GM12878 (cell line): ENCODE data around the gene GRIK2. TPM values are rescaled to one million over a fixed set of nuclear protein-coding genes. Genes with fewer than 3 reads are reported as not detected.

Experiments
- ATAC-seq: fragments of 200-7000 bp; cut with Tn5 transposase; 3 replicates; pipeline ENCODE4 v1.9.1; 2020; ENCODE audit warnings: mild to moderate bottlenecking, moderate library complexity
- BruUV-seq: library from RNA; stranded (reverse); fragments of 400-500 nt; replicated peaks from 2 replicates; lab custom pipeline; 2021; lab: Mats Ljungman, UMichigan
- CTCF ChIA-PET: fragments of 300-600 bp; sonication (Branson Sonifier 250); formaldehyde crosslinking; extraction: SDS; loops from one replicate; lab custom pipeline; 2021; ENCODE audit warnings: inconsistent platforms; lab: Yijun Ruan, JAX
- POLR2A ChIA-PET: fragments of 350-600 bp; formaldehyde crosslinking; extraction: SDS; loops from one replicate; lab custom pipeline; 2021; ENCODE audit warnings: inconsistent platforms; lab: Charles Lee
- RAD21 ChIA-PET: fragments of 300-600 bp; sonication (Branson Sonifier 250); formaldehyde crosslinking; loops from one replicate; lab custom pipeline; 2023; ENCODE audit warnings: antibody characterized with exemption; ENCODE audit not compliant: unreplicated experiment; lab: Charles Lee
- SMC1A ChIA-PET: fragments of 300-600 bp; sonication (Branson Sonifier 250); formaldehyde crosslinking; loops from one replicate; lab custom pipeline; 2023; ENCODE audit not compliant: unreplicated experiment, uncharacterized antibody; lab: Charles Lee
- DNase-seq: peaks from one replicate; pipeline ENCODE4 v3.0.0-alpha.2; 2011; ENCODE audit warnings: low read depth, low spot score
- FAIRE-seq: peaks from 3 replicates; lab custom pipeline; 2011; peaks lifted over from hg19 to GRCh38; lab: Jason Lieb, UNC
- H2AFZ ChIP-seq: 2 replicates; pipeline ENCODE4 v1.6.0; 2011; ENCODE audit warnings: low read depth, low read length, control low read depth; ENCODE audit not compliant: control insufficient read depth
- H3K27ac ChIP-seq: 2 replicates; pipeline ENCODE4 v1.5.1; 2011; ENCODE audit warnings: control low read depth; ENCODE audit not compliant: control insufficient read depth, insufficient read depth
- H3K27me3 ChIP-seq, 2 experiments: replicated peaks in 1 of 2; 2 replicates each; pipeline versions ENCODE4 v1.6.0 to v1.6.1; 2011; ENCODE audit warnings: low read length in 1 of 2; ENCODE audit not compliant: control insufficient read depth in 2 of 2, insufficient read depth in 2 of 2
- H3K36me3 ChIP-seq, 2 experiments: 2 replicates each; pipeline ENCODE4 v1.5.1; 2011; ENCODE audit warnings: low read length in 1 of 2; ENCODE audit not compliant: control insufficient read depth in 2 of 2, insufficient read depth in 2 of 2
- H3K4me1 ChIP-seq: 2 replicates; pipeline ENCODE4 v1.6.1; 2011; ENCODE audit warnings: mild to moderate bottlenecking, low read length, moderate library complexity, mixed read lengths; ENCODE audit not compliant: control insufficient read depth, insufficient read depth
- H3K4me2 ChIP-seq: 2 replicates; pipeline ENCODE4 v1.6.0; 2011; ENCODE audit warnings: control low read depth; ENCODE audit not compliant: control insufficient read depth, insufficient read depth
- H3K4me3 ChIP-seq: fragments of 200-600 bp; sonication (generic); 2 replicates; pipeline ENCODE4 v1.5.1; 2016
- H3K79me2 ChIP-seq: 2 replicates; pipeline ENCODE4 v1.6.0; 2011; ENCODE audit warnings: low read length; ENCODE audit not compliant: control insufficient read depth, insufficient read depth
- H3K9ac ChIP-seq: 2 replicates; pipeline ENCODE4 v1.8.0; 2011; ENCODE audit warnings: low read length, control low read depth, mixed read lengths; ENCODE audit not compliant: control insufficient read depth, insufficient read depth
- H3K9me3 ChIP-seq: replicated peaks from 3 replicates; pipeline ENCODE4 v1.5.1; 2011; ENCODE audit warnings: mild to moderate bottlenecking, low read length; ENCODE audit not compliant: control insufficient read depth, insufficient read depth
- H4K20me1 ChIP-seq: 2 replicates; pipeline ENCODE4 v1.6.0; 2011; ENCODE audit not compliant: control insufficient read depth, insufficient read depth
- BMI1 ChIP-seq: fragments of 450-650 bp; IDR thresholded peaks from 2 replicates; pipeline ENCODE4 v1.6.1; 2016; ENCODE audit warnings: mild to moderate bottlenecking, moderate library complexity, borderline replicate concordance
- ESRRA ChIP-seq: IDR thresholded peaks from 2 replicates; pipeline ENCODE4 v1.6.1; 2012; ENCODE audit warnings: mild to moderate bottlenecking, low read length, improper control_type of control experiment
- GATAD2B ChIP-seq: fragments of 450-650 bp; conservative IDR thresholded peaks from 2 replicates; pipeline ENCODE4 v1.6.1; 2017; ENCODE audit warnings: low read depth, mild to moderate bottlenecking, moderate library complexity
- IKZF1 ChIP-seq: fragments of 450-650 bp; conservative IDR thresholded peaks from 2 replicates; pipeline ENCODE4 v1.6.1; 2017; ENCODE audit warnings: antibody characterized with exemption, mild to moderate bottlenecking
- PAX8 ChIP-seq: fragments of 450-650 bp; IDR thresholded peaks from 2 replicates; pipeline ENCODE4 v1.6.1; 2017; ENCODE audit warnings: mild to moderate bottlenecking, moderate library complexity
- RCOR1 ChIP-seq: conservative IDR thresholded peaks from 2 replicates; pipeline ENCODE4 v1.6.1; 2012; ENCODE audit warnings: low read depth, low read length, improper control_type of control experiment
- SIX5 ChIP-seq: IDR thresholded peaks from 2 replicates; pipeline ENCODE4 v1.6.1; 2011; ENCODE audit warnings: mild to moderate bottlenecking, low read depth, low read length, moderate library complexity; ENCODE audit not compliant: severe bottlenecking
- SP1 ChIP-seq: IDR thresholded peaks from one replicate; pipeline ENCODE4 v1.6.1; 2011; ENCODE audit warnings: low read depth, low read length
- SPI1 ChIP-seq: IDR thresholded peaks from 2 replicates; pipeline ENCODE4 v1.6.1; 2011; ENCODE audit warnings: low read depth, mild to moderate bottlenecking, low read length, moderate library complexity, borderline replicate concordance; ENCODE audit not compliant: insufficient read depth
- SUPT20H ChIP-seq: IDR thresholded peaks from 2 replicates; pipeline ENCODE4 v1.6.1; 2011; ENCODE audit warnings: low read depth, mild to moderate bottlenecking, low read length, moderate library complexity, borderline replicate concordance; ENCODE audit not compliant: control insufficient read depth
- TAF1 ChIP-seq: IDR thresholded peaks from 2 replicates; pipeline ENCODE4 v1.6.1; 2011; ENCODE audit warnings: mild to moderate bottlenecking, low read depth, low read length, borderline replicate concordance
- TARDBP ChIP-seq: IDR thresholded peaks from 2 replicates; pipeline ENCODE4 v1.6.1; 2016; ENCODE audit warnings: borderline replicate concordance
- YBX1 ChIP-seq: fragments of 450-650 bp; IDR thresholded peaks from 2 replicates; pipeline ENCODE4 v1.6.1; 2016; ENCODE audit warnings: antibody characterized with exemption
- ZNF24 ChIP-seq: fragments of 450-650 bp; IDR thresholded peaks from 2 replicates; pipeline ENCODE4 v1.6.1; 2017; ENCODE audit warnings: antibody characterized with exemption, mild to moderate bottlenecking
- WGBS: methylation state at CpG from one replicate; pipeline ENCODE4 v1.1.6; 2016; ENCODE audit warnings: low lambda C conversion rate; ENCODE audit not compliant: insufficient replicate concordance, insufficient coverage; ENCODE audit errors: missing lambda C conversion rate; 5-methylcytosine and 5-hydroxymethylcytosine counted together
- in situ Hi-C: fragments of 300-500 bp; cut with MboI; formaldehyde crosslinking; loops from 9 replicates; pipeline ENCODE4 v1.14.3; 2018; ENCODE audit warnings: mixed read lengths
- intact Hi-C: fragments of 100-400 bp; cut with micrococcal nuclease; formaldehyde crosslinking; loops from one replicate; pipeline ENCODE4 v1.14.2; 2022; ENCODE audit not compliant: unreplicated experiment
- polyA plus RNA-seq, 11 experiments: library from polyadenylated mRNA; depleted of rRNA in 4 of 11; unstranded in 6 of 11; stranded (reverse) in 5 of 11; fragments of >200 nt; fragmentation: Nextera tagmentation in 4 of 11; fragmentation: Illumina TruSeq in 1 of 11; extraction: Ambion mirVana in 4 of 11; extraction: Trizol in 1 of 11; gene quantifications; 1 replicate in 1 of 11; 2 replicates in 10 of 11; pipeline versions ENCODE4 v1.2.1 to v1.2.3, GENCODE V29; 2011 to 2016; ENCODE audit warnings: inconsistent platforms in 2 of 11, missing spikeins in 2 of 11, low read depth in 1 of 11
- total RNA-seq, 4 experiments: library from RNA; depleted of rRNA in 3 of 4; stranded (reverse); fragments of >200 nt in 3 of 4; fragmentation: Illumina TruSeq in 1 of 4; extraction: Trizol in 1 of 4; gene quantifications; 2 replicates each; pipeline versions ENCODE4 v1.2.1 to v1.2.3, GENCODE V29; 2013 to 2021
- TF ChIP-seq, protein P1 (sequence below): IDR thresholded peaks from 2 replicates; pipeline ENCODE4 v1.6.1; 2011; ENCODE audit warnings: mild to moderate bottlenecking, low read depth, low read length, moderate library complexity; ENCODE audit not compliant: insufficient replicate concordance
- TF ChIP-seq, protein P2 (sequence below): IDR thresholded peaks from 2 replicates; pipeline ENCODE4 v1.6.1; 2011; ENCODE audit warnings: borderline replicate concordance, low read depth, mild to moderate bottlenecking, moderate library complexity, low read length; ENCODE audit not compliant: insufficient read depth, poor library complexity, severe bottlenecking
- TF ChIP-seq, protein P3 (sequence below): fragments of 450-650 bp; IDR thresholded peaks from 2 replicates; pipeline ENCODE4 v1.6.1; 2017; ENCODE audit warnings: mild to moderate bottlenecking, low read depth, inconsistent platforms; ENCODE audit not compliant: poor library complexity, severe bottlenecking

Gene GRIK2
- total and polyA plus RNA-seq, 10 of the 15 experiments (the other 5 are each of a cell fraction or from before 2014, with no cell fraction given), result not detected

DNA sequence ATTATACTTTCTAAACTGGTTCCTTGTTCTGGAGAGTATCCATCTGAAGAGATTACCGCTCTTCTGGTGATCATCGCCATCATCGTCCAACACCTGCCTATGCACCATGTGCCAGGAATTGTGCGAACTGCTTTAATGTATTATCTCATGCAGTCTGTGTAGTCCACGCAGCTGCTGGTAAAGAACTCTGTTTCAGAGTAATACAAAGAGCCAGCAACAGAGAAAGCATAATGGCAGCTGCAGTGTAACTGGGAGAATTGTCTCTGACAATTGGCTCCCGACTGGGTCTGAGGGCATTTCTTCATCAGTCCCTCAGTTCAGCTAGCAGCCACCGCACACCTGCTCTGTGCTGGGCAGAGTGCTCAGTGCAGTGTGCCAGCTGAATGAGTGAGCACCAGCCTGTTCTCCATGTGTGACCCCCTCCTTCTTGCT lies 383.4 kb downstream of the GRIK2 start:
- Histone ChIP-seq H3K36me3 (no peaks in the 10 kb centered on the region), H3K4me2 (no peak overlapping the region), H3K9ac (no peak overlapping the region), H3K79me2 (no peaks in the 10 kb centered on the region), H2AFZ (no peak overlapping the region), H3K27me3 (no peaks in the 10 kb centered on the region), H3K9me3 (no peaks in the 10 kb centered on the region), H3K27ac (no peak overlapping the region), H3K4me1 (no peaks in the 10 kb centered on the region), H4K20me1 (no peaks in the 10 kb centered on the region), H3K4me3 (no peak overlapping the region)
- FAIRE-seq, result no peak
- ChIA-PET RAD21 (no interaction called here), POLR2A (no interaction called here), CTCF (no interaction called here), SMC1A (no interaction called here)
- DNase-seq, result no peak
- 47% methylated on average over 7 of the region's 7 CpGs for WGBS
- BruUV-seq, result no TSS peak
- no peak for ATAC-seq
- in situ Hi-C loops, result no loop called here
- intact Hi-C loops, result no loop called here
- TF ChIP-seq RCOR1, result no peak
- no peak for TF ChIP-seq PAX8
- no peak for TF ChIP-seq SIX5
- TF ChIP-seq, protein P1, sequence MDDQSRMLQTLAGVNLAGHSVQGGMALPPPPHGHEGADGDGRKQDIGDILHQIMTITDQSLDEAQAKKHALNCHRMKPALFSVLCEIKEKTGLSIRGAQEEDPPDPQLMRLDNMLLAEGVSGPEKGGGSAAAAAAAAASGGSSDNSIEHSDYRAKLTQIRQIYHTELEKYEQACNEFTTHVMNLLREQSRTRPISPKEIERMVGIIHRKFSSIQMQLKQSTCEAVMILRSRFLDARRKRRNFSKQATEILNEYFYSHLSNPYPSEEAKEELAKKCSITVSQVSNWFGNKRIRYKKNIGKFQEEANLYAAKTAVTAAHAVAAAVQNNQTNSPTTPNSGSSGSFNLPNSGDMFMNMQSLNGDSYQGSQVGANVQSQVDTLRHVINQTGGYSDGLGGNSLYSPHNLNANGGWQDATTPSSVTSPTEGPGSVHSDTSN, result no peak
- TF ChIP-seq, protein P2, sequence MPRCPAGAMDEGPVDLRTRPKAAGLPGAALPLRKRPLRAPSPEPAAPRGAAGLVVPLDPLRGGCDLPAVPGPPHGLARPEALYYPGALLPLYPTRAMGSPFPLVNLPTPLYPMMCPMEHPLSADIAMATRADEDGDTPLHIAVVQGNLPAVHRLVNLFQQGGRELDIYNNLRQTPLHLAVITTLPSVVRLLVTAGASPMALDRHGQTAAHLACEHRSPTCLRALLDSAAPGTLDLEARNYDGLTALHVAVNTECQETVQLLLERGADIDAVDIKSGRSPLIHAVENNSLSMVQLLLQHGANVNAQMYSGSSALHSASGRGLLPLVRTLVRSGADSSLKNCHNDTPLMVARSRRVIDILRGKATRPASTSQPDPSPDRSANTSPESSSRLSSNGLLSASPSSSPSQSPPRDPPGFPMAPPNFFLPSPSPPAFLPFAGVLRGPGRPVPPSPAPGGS, result no peak
- no peak for TF ChIP-seq ZNF24
- TF ChIP-seq GATAD2B, result no peak
- no peak for TF ChIP-seq IKZF1
- TF ChIP-seq YBX1, result no peak
- TF ChIP-seq ESRRA, result no peak
- TF ChIP-seq SPI1, result no peak
- TF ChIP-seq BMI1, result no peak
- TF ChIP-seq SP1, result no peak
- no peak for TF ChIP-seq TAF1
- TF ChIP-seq TARDBP, result no peak
- TF ChIP-seq, protein P3, sequence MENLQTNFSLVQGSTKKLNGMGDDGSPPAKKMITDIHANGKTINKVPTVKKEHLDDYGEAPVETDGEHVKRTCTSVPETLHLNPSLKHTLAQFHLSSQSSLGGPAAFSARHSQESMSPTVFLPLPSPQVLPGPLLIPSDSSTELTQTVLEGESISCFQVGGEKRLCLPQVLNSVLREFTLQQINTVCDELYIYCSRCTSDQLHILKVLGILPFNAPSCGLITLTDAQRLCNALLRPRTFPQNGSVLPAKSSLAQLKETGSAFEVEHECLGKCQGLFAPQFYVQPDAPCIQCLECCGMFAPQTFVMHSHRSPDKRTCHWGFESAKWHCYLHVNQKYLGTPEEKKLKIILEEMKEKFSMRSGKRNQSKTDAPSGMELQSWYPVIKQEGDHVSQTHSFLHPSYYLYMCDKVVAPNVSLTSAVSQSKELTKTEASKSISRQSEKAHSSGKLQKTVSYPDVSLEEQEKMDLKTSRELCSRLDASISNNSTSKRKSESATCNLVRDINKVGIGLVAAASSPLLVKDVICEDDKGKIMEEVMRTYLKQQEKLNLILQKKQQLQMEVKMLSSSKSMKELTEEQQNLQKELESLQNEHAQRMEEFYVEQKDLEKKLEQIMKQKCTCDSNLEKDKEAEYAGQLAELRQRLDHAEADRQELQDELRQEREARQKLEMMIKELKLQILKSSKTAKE, result no peak
- TF ChIP-seq SUPT20H, result no peak
